Fibroblast of lung (primary cell): Measurements from ENCODE around the gene AVPR1B.

Experiments
- CTCF ChIP-seq, 2 donors: IDR thresholded peaks in 1 of 2; conservative IDR thresholded peaks in 1 of 2; 1 replicate in 1 of 2; 2 replicates in 1 of 2; pipeline ENCODE4 v1.5.1; 2011 to 2012; ENCODE audit warnings: low read length in 2 of 2, control low read depth in 1 of 2, inconsistent platforms in 1 of 2, low read depth in 1 of 2, mild to moderate bottlenecking in 1 of 2
- EZH2 ChIP-seq: IDR thresholded peaks from 2 replicates; pipeline ENCODE4 v1.5.1; 2012; ENCODE audit warnings: low read length, control low read depth, mild to moderate bottlenecking; ENCODE audit errors: missing control alignments

GRCh38 chr1:206103979-206104378 is 13.2 kb downstream of the AVPR1B start:
- TF ChIP-seq CTCF (conservative IDR thresholded peaks at IDR 0.05 in 1 of 2, IDR thresholded peaks at IDR 0.05 in 1 of 2; ENCODE audit: low read depth in 1 of 2, low read length in 2 of 2) (no peak), EZH2 (no peak)
